Fibroblast of the aortic adventitia (primary cell): ENCODE results near the gene C2CD4D. TPM values are rescaled to one million over a fixed set of nuclear protein-coding genes. Genes with fewer than 3 reads are reported as not detected.

Experiments
- DNase-seq: peaks from one replicate; pipeline ENCODE4 v3.0.0-alpha.2; 2010; ENCODE audit warnings: low read depth
- H3K4me3 ChIP-seq: 2 replicates; pipeline ENCODE4 v1.5.1; 2011; ENCODE audit warnings: low read depth, mild to moderate bottlenecking, control low read depth, low read length, moderate library complexity
- total RNA-seq: library from RNA; depleted of rRNA; stranded (reverse); fragments of >200 nt; gene quantifications from 2 replicates; pipeline ENCODE4 v1.2.3, GENCODE V29; 2012; ENCODE audit warnings: low replicate concordance
- TF ChIP-seq, protein P1 (sequence below): IDR thresholded peaks from 2 replicates; pipeline ENCODE4 v1.5.1; 2011; ENCODE audit warnings: mild to moderate bottlenecking, low read length, control low read depth, inconsistent platforms; ENCODE audit not compliant: insufficient read depth

The C2CD4D gene
- total RNA-seq, 1 donor = not detected

DNA sequence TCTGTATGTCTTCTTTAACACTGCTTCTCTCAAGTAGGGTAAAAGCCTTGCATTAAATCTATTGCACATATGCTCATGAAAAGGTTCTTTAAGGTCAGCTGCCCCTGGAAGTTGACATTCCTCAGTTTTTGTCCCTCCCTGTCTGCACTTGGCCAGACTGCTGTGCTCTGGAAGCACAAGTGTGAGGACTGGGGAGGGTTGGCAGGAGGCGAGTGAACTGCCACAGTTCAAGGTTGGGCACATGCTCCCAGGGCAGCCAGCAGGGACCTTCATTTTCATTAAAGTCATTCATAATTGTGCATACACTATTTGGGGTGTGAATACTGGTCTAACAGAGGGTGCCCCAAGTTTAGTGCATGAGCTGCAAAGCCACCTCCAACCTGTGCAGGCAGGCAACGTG, 24.8 kb upstream of the C2CD4D start:
- H3K4me3 ChIP-seq = no peak overlapping the region
- DNase-seq = no peak
- TF ChIP-seq, protein P1, sequence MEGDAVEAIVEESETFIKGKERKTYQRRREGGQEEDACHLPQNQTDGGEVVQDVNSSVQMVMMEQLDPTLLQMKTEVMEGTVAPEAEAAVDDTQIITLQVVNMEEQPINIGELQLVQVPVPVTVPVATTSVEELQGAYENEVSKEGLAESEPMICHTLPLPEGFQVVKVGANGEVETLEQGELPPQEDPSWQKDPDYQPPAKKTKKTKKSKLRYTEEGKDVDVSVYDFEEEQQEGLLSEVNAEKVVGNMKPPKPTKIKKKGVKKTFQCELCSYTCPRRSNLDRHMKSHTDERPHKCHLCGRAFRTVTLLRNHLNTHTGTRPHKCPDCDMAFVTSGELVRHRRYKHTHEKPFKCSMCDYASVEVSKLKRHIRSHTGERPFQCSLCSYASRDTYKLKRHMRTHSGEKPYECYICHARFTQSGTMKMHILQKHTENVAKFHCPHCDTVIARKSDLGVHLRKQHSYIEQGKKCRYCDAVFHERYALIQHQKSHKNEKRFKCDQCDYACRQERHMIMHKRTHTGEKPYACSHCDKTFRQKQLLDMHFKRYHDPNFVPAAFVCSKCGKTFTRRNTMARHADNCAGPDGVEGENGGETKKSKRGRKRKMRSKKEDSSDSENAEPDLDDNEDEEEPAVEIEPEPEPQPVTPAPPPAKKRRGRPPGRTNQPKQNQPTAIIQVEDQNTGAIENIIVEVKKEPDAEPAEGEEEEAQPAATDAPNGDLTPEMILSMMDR = no peak

- TF ChIP-seq, protein P1 = no peak
- no peak for DNase-seq
- no peak overlapping the region for H3K4me3 ChIP-seq
Measured at GRCh38 chr1:151862604-151863003, 23.0 kb upstream of the C2CD4D start.

- DNase-seq = no peak
- H3K4me3 ChIP-seq = no peak overlapping the region
- TF ChIP-seq, protein P1 = no peak
Measured at GRCh38 chr1:151860504-151861187, 21.0 kb upstream of the C2CD4D start.

- H3K4me3 ChIP-seq = no peak overlapping the region
- no peak for DNase-seq
- TF ChIP-seq, protein P1 = no peak
Measured at GRCh38 chr1:151859891-151860293, 20.3 kb upstream of the C2CD4D start.

- H3K4me3 ChIP-seq = no peak overlapping the region
- TF ChIP-seq, protein P1 = no peak
- DNase-seq = no peak
Measured at GRCh38 chr1:151858886-151859665, 19.5 kb upstream of the C2CD4D start.

GRCh38 chr1:151858030-151858746, 18.6 kb upstream of the C2CD4D start:
- DNase-seq = peak; percentile 64
- TF ChIP-seq, protein P1 = no peak

More at GRCh38 chr1:151858030-151858746, 18.6 kb upstream of the C2CD4D start:
- no peak overlapping the region for H3K4me3 ChIP-seq
